WERI-Rb-1 (cell line): ENCODE measurements around the gene NFIX.

Experiments used
- DNase-seq: peaks from one replicate; pipeline ENCODE4 v3.0.0-alpha.2; 2020
- H3K27ac ChIP-seq: fragments of 250-450 bp; sonication (Bioruptor Pico); 2 replicates; pipeline ENCODE4 v1.5.1; 2020; ENCODE audit warnings: mild to moderate bottlenecking, moderate library complexity
- H3K27me3 ChIP-seq: fragments of 250-450 bp; sonication (Bioruptor Pico); 2 replicates; pipeline ENCODE4 v1.5.1; 2021; ENCODE audit warnings: mild to moderate bottlenecking, low read depth, moderate library complexity; ENCODE audit not compliant: insufficient read depth, severe bottlenecking
- H3K36me3 ChIP-seq: fragments of 250-450 bp; sonication (Bioruptor Pico); 2 replicates; pipeline ENCODE4 v1.5.1; 2020; ENCODE audit warnings: mild to moderate bottlenecking, moderate library complexity
- H3K4me3 ChIP-seq: 2 replicates; pipeline ENCODE4 v1.5.1; 2011; ENCODE audit warnings: low read depth, mild to moderate bottlenecking, control low read depth, low read length
- H3K9me3 ChIP-seq: fragments of 250-450 bp; sonication (Bioruptor Pico); 2 replicates; pipeline ENCODE4 v1.5.1; 2021; ENCODE audit warnings: mild to moderate bottlenecking, moderate library complexity; ENCODE audit not compliant: severe bottlenecking
- TF ChIP-seq, protein P1 (sequence below): IDR thresholded peaks from 2 replicates; pipeline ENCODE4 v1.5.1; 2011; ENCODE audit warnings: low read depth, mild to moderate bottlenecking, control low read depth, inconsistent platforms, low read length

The NFIX gene

DNA sequence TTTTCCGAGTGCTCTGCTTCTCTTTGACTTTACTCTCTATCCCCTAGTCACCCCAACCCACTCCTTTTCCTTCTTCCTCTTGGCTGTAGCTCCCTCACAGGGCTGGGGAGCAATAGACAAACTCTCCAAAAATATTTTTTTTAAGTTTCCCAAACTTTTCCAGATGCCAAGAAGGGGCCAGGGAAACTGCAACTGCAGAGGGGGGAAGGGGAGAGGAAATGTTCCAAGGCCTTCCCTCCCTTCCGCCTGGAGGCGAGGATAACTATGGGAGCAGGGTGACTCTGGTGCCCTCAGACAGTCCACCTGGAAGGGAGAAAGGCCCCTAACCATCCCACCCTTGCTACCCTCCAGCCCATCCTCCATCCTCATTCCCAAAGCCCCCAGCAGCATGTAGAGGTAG, 58.0 kb downstream of the NFIX start:
- H3K27me3 ChIP-seq, result no peaks in the 10 kb centered on the region
- no peak for DNase-seq
- no peaks in the 10 kb centered on the region for H3K36me3 ChIP-seq
- H3K4me3 ChIP-seq, result no peak overlapping the region
- H3K9me3 ChIP-seq, result no peaks in the 10 kb centered on the region
- H3K27ac ChIP-seq, result no peak overlapping the region
- TF ChIP-seq, protein P1, sequence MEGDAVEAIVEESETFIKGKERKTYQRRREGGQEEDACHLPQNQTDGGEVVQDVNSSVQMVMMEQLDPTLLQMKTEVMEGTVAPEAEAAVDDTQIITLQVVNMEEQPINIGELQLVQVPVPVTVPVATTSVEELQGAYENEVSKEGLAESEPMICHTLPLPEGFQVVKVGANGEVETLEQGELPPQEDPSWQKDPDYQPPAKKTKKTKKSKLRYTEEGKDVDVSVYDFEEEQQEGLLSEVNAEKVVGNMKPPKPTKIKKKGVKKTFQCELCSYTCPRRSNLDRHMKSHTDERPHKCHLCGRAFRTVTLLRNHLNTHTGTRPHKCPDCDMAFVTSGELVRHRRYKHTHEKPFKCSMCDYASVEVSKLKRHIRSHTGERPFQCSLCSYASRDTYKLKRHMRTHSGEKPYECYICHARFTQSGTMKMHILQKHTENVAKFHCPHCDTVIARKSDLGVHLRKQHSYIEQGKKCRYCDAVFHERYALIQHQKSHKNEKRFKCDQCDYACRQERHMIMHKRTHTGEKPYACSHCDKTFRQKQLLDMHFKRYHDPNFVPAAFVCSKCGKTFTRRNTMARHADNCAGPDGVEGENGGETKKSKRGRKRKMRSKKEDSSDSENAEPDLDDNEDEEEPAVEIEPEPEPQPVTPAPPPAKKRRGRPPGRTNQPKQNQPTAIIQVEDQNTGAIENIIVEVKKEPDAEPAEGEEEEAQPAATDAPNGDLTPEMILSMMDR, result no peak

DNA sequence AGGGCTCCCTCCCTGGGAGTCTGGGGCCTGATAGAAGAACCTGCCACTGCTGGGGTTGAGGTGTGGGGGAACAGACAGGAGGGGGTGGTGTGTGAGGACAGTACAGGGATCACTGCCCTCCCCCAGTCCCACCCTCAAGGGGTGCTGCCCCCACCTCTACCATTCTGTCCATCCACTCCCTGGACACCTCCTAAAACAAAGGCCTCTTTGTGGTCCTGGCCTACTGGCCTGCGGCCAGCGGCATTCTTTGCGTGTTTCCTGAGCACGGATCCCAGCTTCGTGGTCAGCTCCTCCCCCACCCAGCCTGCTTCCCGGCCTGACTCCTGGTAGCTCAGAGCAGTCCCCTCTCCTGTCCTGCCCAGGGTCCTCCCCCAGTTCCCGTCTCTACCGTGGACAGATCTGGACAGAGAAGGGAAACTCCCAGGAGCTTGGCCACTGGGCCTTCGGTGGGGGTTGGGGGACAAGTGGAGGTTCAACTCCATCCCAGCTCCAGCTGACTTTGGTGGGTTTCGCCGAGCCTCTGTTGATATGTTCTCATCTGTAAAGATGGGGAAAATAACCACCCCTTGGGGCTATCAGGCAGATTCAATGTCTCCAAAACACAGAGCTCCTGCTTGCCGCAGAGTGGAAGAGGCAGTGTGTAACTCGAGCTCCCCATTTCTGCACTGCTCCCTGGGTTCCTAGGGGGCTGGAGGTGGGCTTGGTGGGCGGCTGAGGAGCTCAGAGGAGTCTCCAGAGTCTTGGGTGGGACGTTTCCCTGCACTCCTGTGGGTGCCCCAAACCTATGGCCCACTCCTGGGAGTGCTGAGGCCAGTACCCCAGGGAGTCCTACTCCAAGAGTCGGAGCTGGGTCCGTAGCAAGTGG, 58.7 kb downstream of the NFIX start:
- DNase-seq, result no peak
- Histone ChIP-seq H3K4me3 (no peak overlapping the region), H3K27ac (peak overlapping the region; percentile 77; the same call in 1 of the 2 replicates), H3K9me3 (no peaks in the 10 kb centered on the region), H3K36me3 (no peaks in the 10 kb centered on the region), H3K27me3 (no peaks in the 10 kb centered on the region)
- TF ChIP-seq, protein P1, result no peak

DNA sequence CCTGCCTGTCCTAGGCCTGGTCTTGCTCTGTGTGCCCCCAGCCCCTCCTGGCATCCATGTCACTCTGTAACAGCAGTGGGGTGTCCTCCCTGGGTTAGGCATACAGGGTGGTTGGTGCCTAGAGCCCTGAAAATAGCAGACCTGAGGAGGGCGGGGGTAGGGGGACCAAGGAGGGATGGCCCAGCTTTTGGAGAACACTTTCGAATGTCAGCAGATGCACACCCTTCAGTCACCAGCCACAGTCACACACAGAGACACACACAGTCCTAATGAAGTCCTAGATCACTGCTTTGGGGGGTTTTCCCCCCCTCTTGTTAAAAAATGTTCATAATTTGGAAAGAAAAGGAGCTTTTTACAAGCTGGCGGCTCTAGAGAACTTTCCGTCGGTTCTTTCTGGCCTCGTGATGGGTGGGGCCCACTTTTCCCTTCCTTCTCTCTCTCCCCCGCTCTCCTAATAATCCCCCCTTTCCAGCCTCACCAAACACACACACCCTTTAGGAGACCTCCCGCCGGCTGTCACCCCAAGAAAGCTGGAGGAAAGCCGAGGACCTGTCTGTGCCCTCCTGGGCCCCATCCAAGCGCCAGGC, 59.4 kb downstream of the NFIX start:
- no peaks in the 10 kb centered on the region for H3K27me3 ChIP-seq
- TF ChIP-seq, protein P1, result no peak

DNA sequence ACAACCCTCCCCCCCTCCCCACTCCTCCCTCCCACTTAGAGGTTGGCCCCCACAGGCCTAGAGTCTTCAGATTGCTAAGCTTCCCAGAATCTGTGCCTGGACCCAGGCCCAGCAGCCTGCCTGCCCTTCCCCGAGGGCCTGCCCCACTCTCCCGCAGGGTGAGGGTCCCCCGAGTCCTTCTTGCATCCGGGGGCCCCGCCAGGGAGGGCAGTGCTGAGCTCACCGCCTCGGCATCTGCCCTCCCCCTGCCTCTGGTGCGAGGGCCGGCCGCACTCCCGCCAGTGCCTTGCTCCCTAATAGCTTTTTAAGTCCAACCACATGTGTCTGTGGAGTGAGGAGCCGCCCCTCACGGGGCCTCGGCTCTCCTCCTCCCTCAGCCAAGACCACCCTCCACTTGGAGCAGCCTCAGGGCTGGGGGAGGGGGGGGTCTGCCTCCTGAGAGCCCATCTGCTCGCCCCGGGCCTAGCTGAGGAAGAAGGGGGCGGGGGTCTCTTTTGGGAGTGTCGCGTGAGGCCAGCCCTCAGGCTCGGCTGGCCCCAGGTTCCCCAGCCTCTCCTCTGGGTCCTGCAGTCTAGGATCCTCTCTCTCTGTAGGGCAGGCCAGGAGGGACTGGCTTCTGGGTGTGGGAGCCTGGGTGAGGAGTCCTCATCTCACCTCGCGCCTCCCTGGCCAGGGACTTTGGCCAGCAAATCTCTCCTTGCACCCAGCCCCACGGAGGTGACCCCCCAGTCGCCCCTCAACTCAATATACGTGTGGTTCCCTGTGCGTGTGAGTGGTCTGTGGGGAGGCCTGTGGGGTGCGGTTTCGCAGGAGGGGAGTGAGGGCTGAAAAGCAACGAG, 60.2 kb downstream of the NFIX start:
- Histone ChIP-seq H3K27ac (peak overlapping the region; percentile 77), H3K27me3 (no peaks in the 10 kb centered on the region), H3K9me3 (no peaks in the 10 kb centered on the region), H3K36me3 (no peaks in the 10 kb centered on the region), H3K4me3 (no peak overlapping the region)
- peak; percentile 63 for DNase-seq
- TF ChIP-seq, protein P1, result peak; percentile 23; the same call in 1 of the 2 replicates

More for the DNA sequence above, 59.4 kb downstream of the NFIX start:
- no peak overlapping the region for H3K4me3 ChIP-seq
- H3K36me3 ChIP-seq, result no peaks in the 10 kb centered on the region
- no peak for DNase-seq
- no peaks in the 10 kb centered on the region for H3K9me3 ChIP-seq
- peak overlapping the region; percentile 77; the same call in 1 of the 2 replicates for H3K27ac ChIP-seq

DNA sequence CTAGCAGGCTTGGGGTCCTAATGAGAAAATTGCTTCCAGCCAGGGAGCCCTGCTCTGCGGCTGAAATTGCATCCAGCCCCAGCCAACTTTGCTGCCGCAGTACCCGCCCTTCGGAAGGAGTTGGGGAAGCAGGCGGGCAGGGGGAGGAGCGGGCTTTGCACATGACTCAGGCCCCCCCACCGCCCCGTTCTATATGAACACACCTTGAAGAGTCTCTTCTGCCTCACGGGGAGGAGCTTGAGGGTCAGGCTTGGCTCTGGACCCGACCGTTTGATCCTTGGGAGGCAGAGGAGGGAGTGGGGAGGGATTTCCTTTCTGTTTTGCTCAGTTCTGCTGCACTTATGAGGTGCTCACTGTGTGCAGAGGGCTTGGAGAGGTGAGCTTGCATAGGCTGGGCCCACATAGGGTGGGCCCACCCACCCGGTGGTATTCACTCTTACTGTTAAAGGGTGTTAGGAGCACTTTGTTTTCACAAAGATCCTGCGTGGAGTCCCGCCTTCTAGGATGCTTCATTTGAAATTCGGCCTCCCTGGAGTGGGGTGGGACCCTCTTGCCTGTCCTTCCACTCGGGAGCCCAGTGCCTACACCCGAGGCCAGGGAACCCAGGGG, 60.9 kb downstream of the NFIX start:
- H3K27me3 ChIP-seq, result no peaks in the 10 kb centered on the region
- no peak overlapping the region for H3K4me3 ChIP-seq
- TF ChIP-seq, protein P1, result no peak
- no peaks in the 10 kb centered on the region for H3K9me3 ChIP-seq
- no peaks in the 10 kb centered on the region for H3K36me3 ChIP-seq
- no peak for DNase-seq
- H3K27ac ChIP-seq, result peak overlapping the region; percentile 77
